Measurements from ENCODE around the gene CFL2.

CFL2 gene

GRCh38 chr14:34668111-34668510 is 46.3 kb downstream of the CFL2 start:
- DNase-seq: no peak

GRCh38 chr14:34667007-34667406 is 47.4 kb downstream of the CFL2 start:
- no peak for DNase-seq

GRCh38 chr14:34665785-34666435 is 48.5 kb downstream of the CFL2 start:
- no peak for DNase-seq

GRCh38 chr14:34662561-34663088 is 51.8 kb downstream of the CFL2 start:
- no peak for DNase-seq

GRCh38 chr14:34660796-34661195 is 53.6 kb downstream of the CFL2 start:
- no peak for DNase-seq

All from CD4-positive, alpha-beta T cell treated with Interleukin-15 for 1 hour (primary cell).